Effector memory CD8-positive, alpha-beta T cell (primary cell): ENCODE data around the gene ZNF581.

Experiments used
- ATAC-seq: fragments of 150-1000 bp; cut with Tn5 transposase; replicated peaks from 2 replicates; pipeline ENCODE4 v1.10.0; 2021; ENCODE audit warnings: mild to moderate bottlenecking, moderate library complexity
- DNase-seq, 3 experiments: peaks; one replicate each; pipeline ENCODE4 v3.0.0; 2021
- H3K27ac Mint-ChIP-seq, 2 donors: one replicate each; pipeline ENCODE4 v1.8.0; 2022; ENCODE audit warnings: mild to moderate bottlenecking in 2 of 2, mixed read lengths in 2 of 2, moderate library complexity in 2 of 2
- H3K27me3 Mint-ChIP-seq, 2 donors: one replicate each; pipeline ENCODE4 v1.8.0; 2022; ENCODE audit warnings: mixed read lengths in 2 of 2
- H3K36me3 Mint-ChIP-seq: one replicate; pipeline ENCODE4 v1.8.0; 2022; ENCODE audit warnings: mild to moderate bottlenecking, moderate library complexity, mixed read lengths; ENCODE audit not compliant: insufficient read depth
- H3K4me1 Mint-ChIP-seq, 2 donors: one replicate each; pipeline ENCODE4 v1.8.0; 2022; ENCODE audit warnings: low read depth in 2 of 2, mixed read lengths in 2 of 2
- H3K4me3 Mint-ChIP-seq, 2 donors: one replicate each; pipeline ENCODE4 v1.8.0; 2022; ENCODE audit warnings: mild to moderate bottlenecking in 2 of 2, mixed read lengths in 2 of 2, moderate library complexity in 2 of 2
- H3K9me3 Mint-ChIP-seq, 2 donors: one replicate each; pipeline ENCODE4 v1.8.0; 2022; ENCODE audit warnings: mixed read lengths in 2 of 2

Gene ZNF581

GRCh38 chr19:55690769-55691545 lies 47.5 kb downstream of the ZNF581 start:
- Mint-ChIP-seq H3K27me3 (no peaks in the 10 kb centered on the region), H3K36me3 (peaks cover 34% of the 10 kb centered on the region), H3K9me3 (no peaks in the 10 kb centered on the region), H3K4me1 (peaks cover 2 to 9% of the 10 kb centered on the region in 2 donors), H3K4me3 (no peak overlapping the region), H3K27ac (peak overlapping the region in 1 of 2 donors; percentile 26)
- DNase-seq (no peak), ATAC-seq (no peak)

- peaks cover 0 to under 1% of the 10 kb centered on the region in 2 donors for H3K4me1 Mint-ChIP-seq
- ATAC-seq (no peak), DNase-seq (no peak)
- peaks cover 37% of the 10 kb centered on the region for H3K36me3 Mint-ChIP-seq
- H3K4me3 Mint-ChIP-seq: no peak overlapping the region
- H3K27me3 Mint-ChIP-seq: no peaks in the 10 kb centered on the region
- no peak overlapping the region for H3K27ac Mint-ChIP-seq
- no peaks in the 10 kb centered on the region for H3K9me3 Mint-ChIP-seq
These were observed 48.4 kb downstream of the ZNF581 start for GRCh38 chr19:55691561-55692481.

DNA sequence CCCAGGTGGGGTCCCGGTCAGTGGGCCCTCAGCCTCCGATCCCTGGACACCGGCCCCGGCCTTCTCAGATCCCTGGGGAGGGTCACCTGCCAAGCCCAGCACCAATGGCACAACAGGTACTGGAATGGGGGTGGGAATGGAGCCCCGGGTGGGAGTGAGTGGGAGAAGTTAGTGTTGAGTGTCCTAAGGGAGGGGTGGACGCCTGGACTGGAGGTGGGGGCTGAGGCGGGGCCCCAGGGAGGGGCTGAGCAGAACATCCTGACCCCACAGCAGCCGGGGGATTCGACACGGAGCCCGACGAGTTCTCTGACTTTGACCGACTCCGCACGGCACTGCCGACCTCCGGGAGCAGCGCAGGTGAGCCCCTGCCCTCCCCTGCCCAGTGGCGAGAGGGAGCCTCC lies 49.2 kb downstream of the ZNF581 start:
- no peak for ATAC-seq
- H3K27me3 Mint-ChIP-seq: no peaks in the 10 kb centered on the region
- no peaks in the 10 kb centered on the region for H3K4me1 Mint-ChIP-seq
- DNase-seq: no peak
- no peak overlapping the region for H3K4me3 Mint-ChIP-seq
- no peaks in the 10 kb centered on the region for H3K9me3 Mint-ChIP-seq
- H3K36me3 Mint-ChIP-seq: peaks cover 42% of the 10 kb centered on the region
- no peak overlapping the region for H3K27ac Mint-ChIP-seq

DNA sequence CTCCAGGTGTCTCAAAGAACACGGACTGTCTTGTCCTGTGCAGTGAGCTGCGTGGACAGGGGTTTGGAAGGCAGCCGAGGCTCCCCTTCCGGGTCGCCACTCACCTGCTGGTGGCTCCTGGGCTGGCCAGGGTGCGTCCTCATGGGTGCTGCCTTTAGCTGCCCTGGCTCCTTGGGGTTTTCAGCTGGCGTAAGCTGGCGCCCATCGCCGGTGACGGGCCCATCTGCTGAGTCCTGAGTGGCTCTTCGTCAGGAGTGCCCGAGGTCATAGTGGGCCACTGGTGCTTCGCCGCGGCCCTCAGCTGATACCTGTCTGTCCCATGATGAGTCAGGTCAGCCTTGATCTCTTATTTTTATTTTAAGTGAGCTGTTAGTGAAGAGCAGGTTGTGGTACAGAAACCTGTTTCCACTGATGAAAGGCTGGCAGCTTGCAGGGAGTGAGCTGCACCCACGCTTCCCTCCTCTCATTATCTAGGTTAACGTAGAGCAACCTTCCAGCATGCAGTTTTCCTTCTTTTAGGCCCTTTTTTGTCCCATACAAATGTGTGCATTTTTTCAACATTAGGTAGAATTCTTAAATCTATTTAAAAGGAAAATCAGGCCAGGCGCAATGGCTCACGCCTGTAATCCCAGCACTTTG lies 50.0 kb downstream of the ZNF581 start:
- Mint-ChIP-seq H3K27me3 (no peaks in the 10 kb centered on the region), H3K36me3 (peaks cover 42% of the 10 kb centered on the region), H3K4me3 (no peak overlapping the region), H3K9me3 (no peaks in the 10 kb centered on the region), H3K27ac (no peak overlapping the region), H3K4me1 (no peaks in the 10 kb centered on the region)
- ATAC-seq (no peak), DNase-seq (no peak)

GRCh38 chr19:55694241-55694655 lies 50.8 kb downstream of the ZNF581 start:
- DNase-seq (no peak), ATAC-seq (no peak)
- Mint-ChIP-seq H3K36me3 (peaks cover 42% of the 10 kb centered on the region), H3K27me3 (no peaks in the 10 kb centered on the region), H3K27ac (no peak overlapping the region), H3K4me1 (no peaks in the 10 kb centered on the region), H3K4me3 (no peak overlapping the region), H3K9me3 (no peaks in the 10 kb centered on the region)

DNA sequence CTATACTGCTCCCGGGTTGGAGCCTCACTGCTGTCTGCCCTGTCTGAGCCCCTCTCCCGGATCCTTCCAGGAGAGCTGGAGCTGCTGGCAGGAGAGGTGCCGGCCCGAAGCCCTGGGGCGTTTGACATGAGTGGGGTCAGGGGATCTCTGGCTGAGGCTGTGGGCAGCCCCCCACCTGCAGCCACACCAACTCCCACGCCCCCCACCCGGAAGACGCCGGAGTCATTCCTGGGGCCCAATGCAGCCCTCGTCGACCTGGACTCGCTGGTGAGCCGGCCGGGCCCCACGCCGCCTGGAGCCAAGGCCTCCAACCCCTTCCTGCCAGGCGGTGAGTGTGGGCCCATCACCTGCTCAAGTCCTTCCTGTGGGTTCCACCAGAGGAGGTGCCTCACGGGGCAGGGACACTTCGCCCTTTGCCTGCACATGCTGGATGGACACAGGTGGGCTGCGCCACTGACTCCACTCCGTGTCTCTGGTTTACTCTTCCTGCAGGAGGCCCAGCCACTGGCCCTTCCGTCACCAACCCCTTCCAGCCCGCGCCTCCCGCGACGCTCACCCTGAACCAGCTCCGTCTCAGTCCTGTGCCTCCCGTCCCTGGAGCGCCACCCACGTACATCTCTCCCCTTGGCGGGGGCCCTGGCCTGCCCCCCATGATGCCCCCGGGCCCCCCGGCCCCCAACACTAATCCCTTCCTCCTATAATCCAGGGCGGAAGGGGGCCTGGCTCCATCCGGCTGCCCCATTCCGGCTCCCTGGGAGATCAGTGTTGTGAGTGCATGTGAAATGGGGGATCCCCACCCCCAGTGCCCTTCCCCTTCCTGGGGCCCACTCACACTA lies 51.4 kb downstream of the ZNF581 start:
- H3K36me3 Mint-ChIP-seq: peaks cover 40% of the 10 kb centered on the region

More for the DNA sequence above, 51.4 kb downstream of the ZNF581 start:
- H3K4me3 Mint-ChIP-seq: no peak overlapping the region
- H3K9me3 Mint-ChIP-seq: no peaks in the 10 kb centered on the region
- no peaks in the 10 kb centered on the region for H3K4me1 Mint-ChIP-seq
- DNase-seq (no peak), ATAC-seq (no peak)
- no peak overlapping the region for H3K27ac Mint-ChIP-seq
- H3K27me3 Mint-ChIP-seq: no peaks in the 10 kb centered on the region
